Measurements from ENCODE around the gene LRRC1. TPM values are rescaled to one million over a fixed set of nuclear protein-coding genes. Genes with fewer than 3 reads are reported as not detected.

LRRC1 gene
- total and polyA plus RNA-seq, 2 of the 13 experiments (the other 11 are each of a cell fraction or from before 2014, with no cell fraction given), result 15.6 to 27.7 TPM

DNA sequence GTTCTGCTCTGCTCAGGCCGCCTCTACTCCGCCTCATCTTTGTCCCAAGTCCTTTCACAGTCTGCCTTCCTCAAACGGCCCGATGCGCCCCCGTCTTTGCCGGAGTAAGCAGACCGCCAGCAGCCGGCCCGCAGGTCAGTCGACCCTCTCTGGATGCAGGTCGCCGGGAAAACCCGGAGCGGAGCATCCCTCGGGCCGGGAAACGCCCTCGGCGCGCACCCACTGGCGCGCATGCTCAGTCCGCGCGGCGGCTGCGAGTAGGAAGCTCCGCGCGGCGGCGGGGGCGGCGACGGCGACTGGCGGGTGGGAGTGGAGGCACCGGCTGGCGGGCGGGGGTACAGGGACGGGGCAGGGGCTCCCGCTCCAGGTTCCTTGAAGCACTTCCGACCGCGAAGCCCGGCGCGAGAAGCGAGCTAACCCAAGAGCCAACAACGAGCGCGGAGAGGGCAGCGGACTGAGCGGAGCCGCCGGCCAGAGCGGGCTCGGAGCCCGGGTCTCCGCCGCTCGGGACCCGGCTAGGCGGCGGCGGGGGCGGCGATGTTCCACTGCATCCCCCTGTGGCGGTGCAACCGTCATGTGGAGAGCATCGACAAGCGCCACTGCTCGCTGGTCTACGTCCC, at the start of gene LRRC1 (continued):
- TF ChIP-seq RAD51 (IDR thresholded peaks at IDR 0.05; ENCODE audit: borderline replicate concordance) (no peak), ZNF766 (CRISPR knock-in tag; IDR thresholded peaks at IDR 0.05; ENCODE audit: borderline replicate concordance) (0 out of 2 replicates have a peak, but pooled peaks have one; percentile 26), TCF12 (IDR thresholded peaks at IDR 0.05) (no peak), TCF12 (CRISPR knock-in tag; IDR thresholded peaks at IDR 0.05) (peak; percentile 82; the same call in 1 of the 2 replicates), HOXA9 (CRISPR knock-in tag; IDR thresholded peaks at IDR 0.05; ENCODE audit: borderline replicate concordance) (peak; percentile 93), TEAD3 (CRISPR knock-in tag; optimal IDR thresholded peaks at IDR 0.05; ENCODE audit: borderline replicate concordance) (peak; percentile 45), PAX8 (CRISPR knock-in tag; IDR thresholded peaks at IDR 0.05; ENCODE audit: borderline replicate concordance) (no peak), ZNF674 (CRISPR knock-in tag; IDR thresholded peaks at IDR 0.05; ENCODE audit: low read depth) (peak; percentile 70; the same call in 1 of the 2 replicates), SNAI1 (CRISPR knock-in tag; IDR thresholded peaks at IDR 0.05; ENCODE audit: borderline replicate concordance) (no peak; the same call in 1 of the 2 replicates), ZNF224 (CRISPR knock-in tag; IDR thresholded peaks at IDR 0.05) (no peak), MYNN (CRISPR knock-in tag; IDR thresholded peaks at IDR 0.05; ENCODE audit: low read depth) (no peak), RBM22 (optimal IDR thresholded peaks at IDR 0.05; ENCODE audit: low read length) (no peak), ONECUT2 (CRISPR knock-in tag; IDR thresholded peaks at IDR 0.05) (no peak; the same call in 1 of the 2 replicates), SMAD3 (CRISPR knock-in tag; IDR thresholded peaks at IDR 0.05) (peak; percentile 92), PHB2 (IDR thresholded peaks at IDR 0.05; ENCODE audit: partially characterized antibody) (no peak), FOXK1 (CRISPR knock-in tag; IDR thresholded peaks at IDR 0.05; ENCODE audit: borderline replicate concordance, low read depth) (no peak; the same call in 1 of the 2 replicates), RARG (CRISPR knock-in tag; IDR thresholded peaks at IDR 0.05; ENCODE audit: low read depth) (no peak), ZNF616 (CRISPR knock-in tag; IDR thresholded peaks at IDR 0.05; ENCODE audit: low read depth) (no peak)
- TF ChIP-seq, protein P1, sequence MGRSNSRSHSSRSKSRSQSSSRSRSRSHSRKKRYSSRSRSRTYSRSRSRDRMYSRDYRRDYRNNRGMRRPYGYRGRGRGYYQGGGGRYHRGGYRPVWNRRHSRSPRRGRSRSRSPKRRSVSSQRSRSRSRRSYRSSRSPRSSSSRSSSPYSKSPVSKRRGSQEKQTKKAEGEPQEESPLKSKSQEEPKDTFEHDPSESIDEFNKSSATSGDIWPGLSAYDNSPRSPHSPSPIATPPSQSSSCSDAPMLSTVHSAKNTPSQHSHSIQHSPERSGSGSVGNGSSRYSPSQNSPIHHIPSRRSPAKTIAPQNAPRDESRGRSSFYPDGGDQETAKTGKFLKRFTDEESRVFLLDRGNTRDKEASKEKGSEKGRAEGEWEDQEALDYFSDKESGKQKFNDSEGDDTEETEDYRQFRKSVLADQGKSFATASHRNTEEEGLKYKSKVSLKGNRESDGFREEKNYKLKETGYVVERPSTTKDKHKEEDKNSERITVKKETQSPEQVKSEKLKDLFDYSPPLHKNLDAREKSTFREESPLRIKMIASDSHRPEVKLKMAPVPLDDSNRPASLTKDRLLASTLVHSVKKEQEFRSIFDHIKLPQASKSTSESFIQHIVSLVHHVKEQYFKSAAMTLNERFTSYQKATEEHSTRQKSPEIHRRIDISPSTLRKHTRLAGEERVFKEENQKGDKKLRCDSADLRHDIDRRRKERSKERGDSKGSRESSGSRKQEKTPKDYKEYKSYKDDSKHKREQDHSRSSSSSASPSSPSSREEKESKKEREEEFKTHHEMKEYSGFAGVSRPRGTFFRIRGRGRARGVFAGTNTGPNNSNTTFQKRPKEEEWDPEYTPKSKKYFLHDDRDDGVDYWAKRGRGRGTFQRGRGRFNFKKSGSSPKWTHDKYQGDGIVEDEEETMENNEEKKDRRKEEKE (IDR thresholded peaks at IDR 0.05), result no peak
- TF ChIP-seq, protein P2, sequence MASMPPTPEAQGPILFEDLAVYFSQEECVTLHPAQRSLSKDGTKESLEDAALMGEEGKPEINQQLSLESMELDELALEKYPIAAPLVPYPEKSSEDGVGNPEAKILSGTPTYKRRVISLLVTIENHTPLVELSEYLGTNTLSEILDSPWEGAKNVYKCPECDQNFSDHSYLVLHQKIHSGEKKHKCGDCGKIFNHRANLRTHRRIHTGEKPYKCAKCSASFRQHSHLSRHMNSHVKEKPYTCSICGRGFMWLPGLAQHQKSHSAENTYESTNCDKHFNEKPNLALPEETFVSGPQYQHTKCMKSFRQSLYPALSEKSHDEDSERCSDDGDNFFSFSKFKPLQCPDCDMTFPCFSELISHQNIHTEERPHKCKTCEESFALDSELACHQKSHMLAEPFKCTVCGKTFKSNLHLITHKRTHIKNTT (CRISPR knock-in tag; IDR thresholded peaks at IDR 0.05), result no peak
- TF ChIP-seq, protein P3, sequence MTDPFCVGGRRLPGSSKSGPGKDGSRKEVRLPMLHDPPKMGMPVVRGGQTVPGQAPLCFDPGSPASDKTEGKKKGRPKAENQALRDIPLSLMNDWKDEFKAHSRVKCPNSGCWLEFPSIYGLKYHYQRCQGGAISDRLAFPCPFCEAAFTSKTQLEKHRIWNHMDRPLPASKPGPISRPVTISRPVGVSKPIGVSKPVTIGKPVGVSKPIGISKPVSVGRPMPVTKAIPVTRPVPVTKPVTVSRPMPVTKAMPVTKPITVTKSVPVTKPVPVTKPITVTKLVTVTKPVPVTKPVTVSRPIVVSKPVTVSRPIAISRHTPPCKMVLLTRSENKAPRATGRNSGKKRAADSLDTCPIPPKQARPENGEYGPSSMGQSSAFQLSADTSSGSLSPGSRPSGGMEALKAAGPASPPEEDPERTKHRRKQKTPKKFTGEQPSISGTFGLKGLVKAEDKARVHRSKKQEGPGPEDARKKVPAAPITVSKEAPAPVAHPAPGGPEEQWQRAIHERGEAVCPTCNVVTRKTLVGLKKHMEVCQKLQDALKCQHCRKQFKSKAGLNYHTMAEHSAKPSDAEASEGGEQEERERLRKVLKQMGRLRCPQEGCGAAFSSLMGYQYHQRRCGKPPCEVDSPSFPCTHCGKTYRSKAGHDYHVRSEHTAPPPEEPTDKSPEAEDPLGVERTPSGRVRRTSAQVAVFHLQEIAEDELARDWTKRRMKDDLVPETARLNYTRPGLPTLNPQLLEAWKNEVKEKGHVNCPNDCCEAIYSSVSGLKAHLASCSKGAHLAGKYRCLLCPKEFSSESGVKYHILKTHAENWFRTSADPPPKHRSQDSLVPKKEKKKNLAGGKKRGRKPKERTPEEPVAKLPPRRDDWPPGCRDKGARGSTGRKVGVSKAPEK (CRISPR knock-in tag; IDR thresholded peaks at IDR 0.05; ENCODE audit: borderline replicate concordance), result no peak
- TF ChIP-seq, protein P4, sequence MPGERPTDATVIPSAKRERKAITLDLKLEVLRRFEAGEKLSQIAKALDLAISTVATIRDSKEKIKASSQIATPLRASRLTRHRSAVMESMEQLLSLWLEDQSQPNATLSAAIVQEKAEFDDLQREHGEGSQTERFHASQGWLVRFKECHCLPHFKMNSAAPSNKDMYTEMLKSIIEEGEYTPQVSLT (CRISPR knock-in tag; IDR thresholded peaks at IDR 0.05; ENCODE audit: borderline replicate concordance, low read depth), result peak; percentile 16; the same call in 1 of the 2 replicates

Measured in HepG2 (cell line).